ENCODE measurements around the gene ARHGAP10.

Gene ARHGAP10

DNA sequence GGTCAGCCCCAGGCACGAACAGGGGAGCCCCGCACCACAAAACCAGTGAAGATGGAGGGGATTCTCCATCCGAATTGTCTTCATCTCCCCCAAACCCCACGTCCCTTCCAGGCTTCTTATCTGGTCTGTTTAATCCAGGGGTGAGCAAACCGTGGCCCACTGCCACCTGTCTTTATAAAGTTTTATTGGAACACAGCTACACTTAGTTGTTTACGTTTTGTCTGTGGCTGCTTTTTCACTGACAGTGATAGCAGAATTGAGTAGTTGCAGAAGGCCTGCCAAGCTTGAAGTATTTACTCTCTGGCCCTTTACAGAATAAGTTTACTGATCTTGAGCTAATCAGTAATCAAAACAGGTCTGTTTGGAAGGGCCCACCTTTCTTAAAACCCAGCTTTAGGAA is 324.0 kb downstream of the ARHGAP10 start:
- DNase-seq, result no peak

GRCh38 chr4:148056879-148057278 is 325.0 kb downstream of the ARHGAP10 start:
- no peak for DNase-seq

- DNase-seq, result no peak
Measured at GRCh38 chr4:148057516-148057915, 325.6 kb downstream of the ARHGAP10 start.

GRCh38 chr4:148057984-148058859 is 326.3 kb downstream of the ARHGAP10 start:
- DNase-seq, result no peak

DNA sequence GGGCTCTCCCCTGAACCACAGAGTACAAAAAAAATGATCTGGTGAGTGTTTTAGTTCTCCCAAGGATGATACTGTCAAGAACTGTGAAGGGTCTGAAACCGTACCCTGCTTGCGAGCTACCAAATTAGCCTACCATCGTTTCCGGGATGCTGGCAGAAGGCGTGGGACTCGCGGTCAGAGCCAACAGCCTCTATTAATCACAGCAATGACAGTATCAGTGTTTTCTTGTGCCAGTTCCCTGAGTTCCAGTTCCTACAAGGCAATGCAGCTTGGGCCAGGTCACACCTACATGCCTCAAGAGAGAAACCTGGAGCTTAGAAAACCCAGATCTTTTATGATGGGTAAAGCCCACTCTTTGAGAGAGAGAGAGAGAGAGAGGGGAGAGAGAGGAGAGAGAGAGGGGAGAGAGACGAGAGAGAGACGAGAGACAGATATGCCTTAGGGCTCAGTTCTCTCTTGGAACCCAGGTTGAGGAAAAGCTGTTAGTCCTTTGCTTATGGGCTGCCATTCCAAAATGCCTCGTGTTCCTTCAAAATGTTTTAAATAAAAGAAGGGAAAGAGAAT is 327.8 kb downstream of the ARHGAP10 start:
- DNase-seq, result no peak

DNA sequence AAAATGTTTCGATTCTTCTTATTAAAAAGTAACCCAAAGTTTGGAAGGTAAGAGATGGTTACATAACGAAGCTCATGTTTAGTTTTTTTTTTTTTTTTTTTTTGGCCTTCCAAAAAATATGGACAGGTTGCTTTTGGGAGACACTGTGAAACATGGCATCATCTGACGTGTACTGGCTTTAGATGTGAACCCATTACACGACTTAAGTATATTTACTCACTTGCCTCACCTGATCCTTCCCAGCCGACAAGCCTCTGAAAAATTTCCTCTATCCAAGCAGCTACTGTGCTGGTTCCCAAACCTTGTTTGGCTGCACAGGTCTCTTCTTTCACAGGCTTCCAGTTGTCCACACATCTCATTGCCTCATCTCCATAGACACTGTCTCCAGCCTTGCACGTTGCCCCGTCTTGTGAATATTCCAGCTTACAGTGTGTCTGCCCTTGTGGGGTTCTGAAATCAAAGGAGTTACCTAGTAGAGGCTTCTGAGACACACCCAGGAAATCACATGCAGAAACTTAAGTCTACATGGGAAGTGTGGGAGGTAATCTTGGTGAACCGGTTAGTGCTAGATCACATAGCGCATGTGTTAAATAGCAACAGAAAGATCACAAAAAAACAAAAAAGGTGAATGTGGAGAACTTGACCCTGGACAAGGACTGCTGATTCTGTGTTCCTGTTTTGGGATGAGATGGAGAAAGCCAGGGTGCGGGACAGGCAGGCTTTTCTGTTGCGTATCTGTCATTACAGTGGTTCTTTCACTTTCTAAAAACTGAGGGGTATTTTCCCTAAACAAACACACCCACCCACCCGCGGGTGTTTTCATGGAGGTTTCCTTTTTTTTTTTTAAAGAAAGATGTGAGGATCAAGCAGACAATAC is 328.6 kb downstream of the ARHGAP10 start:
- no peak for DNase-seq

GRCh38 chr4:148061141-148061481 is 329.2 kb downstream of the ARHGAP10 start:
- DNase-seq, result no peak

DNA sequence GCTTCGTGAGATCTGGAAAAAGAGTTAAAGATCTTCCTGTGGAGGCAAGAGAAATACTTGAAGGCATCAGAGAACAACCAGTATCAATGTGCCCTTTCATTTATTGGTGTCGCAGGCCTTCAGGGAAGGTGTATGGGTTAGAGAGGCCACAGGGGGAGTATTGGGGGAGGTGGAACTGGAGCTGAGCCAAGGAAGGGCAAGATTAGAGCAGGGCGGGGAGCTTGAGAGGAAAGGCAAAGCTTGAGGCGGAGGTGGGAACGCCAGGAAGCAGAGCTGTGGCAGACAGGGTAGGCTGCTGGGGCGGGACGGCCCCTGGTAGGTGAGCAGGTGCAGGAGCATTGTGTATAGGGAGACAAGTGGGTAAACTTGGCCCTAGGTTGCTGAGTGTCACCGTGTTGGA is 329.9 kb downstream of the ARHGAP10 start:
- DNase-seq, result no peak

DNA sequence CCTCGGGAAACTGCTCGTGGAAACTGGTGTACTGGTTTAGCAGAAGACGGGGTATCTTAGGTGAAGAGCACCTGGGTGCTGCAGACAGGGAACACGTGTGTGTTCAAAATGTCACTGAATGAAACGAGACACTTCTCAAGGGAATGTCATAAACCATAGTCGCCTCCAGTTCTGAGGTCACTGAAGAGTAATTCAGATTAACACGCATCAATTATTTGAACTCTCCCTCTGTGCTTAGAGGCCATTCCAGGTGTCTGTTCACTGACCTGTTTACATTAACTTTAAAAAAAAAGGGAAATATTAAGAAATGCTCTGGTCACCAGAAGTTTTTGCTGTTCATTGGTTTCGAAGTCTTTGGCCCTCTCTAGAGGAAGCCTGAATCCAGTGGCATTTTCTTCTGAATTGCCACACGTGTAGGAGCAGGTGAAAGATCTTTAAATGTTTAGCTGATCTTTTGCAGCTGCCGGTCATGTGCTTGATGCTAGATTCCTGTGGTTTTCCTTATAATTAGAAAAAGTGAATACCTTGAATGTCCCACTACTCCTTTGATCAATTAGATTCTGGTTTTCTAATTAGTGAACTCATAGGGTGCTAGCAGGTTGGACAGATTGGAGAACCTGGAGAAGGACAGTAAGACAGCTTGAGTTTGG is 330.5 kb downstream of the ARHGAP10 start:
- DNase-seq, result no peak

- DNase-seq, result no peak
Measured at GRCh38 chr4:148064451-148064850, 332.6 kb downstream of the ARHGAP10 start.

- DNase-seq, result no peak
Measured at GRCh38 chr4:148065075-148065474, 333.2 kb downstream of the ARHGAP10 start.

DNA sequence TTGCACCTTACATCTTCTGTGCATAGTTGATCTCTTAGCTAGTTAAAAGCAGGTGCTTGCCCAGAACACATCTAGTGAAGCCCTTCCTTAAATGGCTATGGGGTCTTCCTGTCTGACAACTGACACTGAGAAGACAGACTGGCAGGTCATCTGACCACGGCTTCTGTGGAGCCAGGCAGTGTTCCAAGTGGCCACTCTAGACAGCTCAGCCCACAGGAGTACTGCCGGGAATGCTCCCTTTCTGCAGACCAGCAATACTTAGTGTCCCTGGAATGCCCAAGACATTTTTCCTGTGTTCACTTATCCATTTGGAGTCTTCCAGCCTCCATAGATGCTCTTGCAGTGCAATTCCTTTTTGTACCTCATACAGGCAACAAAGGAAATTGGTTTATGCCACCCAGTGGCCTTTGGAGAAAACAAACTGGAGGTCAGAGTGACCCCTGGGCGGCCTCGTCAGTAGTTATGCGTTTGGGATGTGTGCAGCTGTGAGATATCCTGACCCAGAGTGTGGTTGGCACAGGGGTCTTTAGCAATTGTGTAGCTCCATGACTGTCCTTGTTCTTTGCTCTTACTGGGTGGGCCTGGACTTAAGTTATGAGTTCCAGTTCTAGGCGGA is 335.5 kb downstream of the ARHGAP10 start:
- DNase-seq, result no peak

GRCh38 chr4:148068065-148068911 is 336.4 kb downstream of the ARHGAP10 start:
- no peak for DNase-seq

DNA sequence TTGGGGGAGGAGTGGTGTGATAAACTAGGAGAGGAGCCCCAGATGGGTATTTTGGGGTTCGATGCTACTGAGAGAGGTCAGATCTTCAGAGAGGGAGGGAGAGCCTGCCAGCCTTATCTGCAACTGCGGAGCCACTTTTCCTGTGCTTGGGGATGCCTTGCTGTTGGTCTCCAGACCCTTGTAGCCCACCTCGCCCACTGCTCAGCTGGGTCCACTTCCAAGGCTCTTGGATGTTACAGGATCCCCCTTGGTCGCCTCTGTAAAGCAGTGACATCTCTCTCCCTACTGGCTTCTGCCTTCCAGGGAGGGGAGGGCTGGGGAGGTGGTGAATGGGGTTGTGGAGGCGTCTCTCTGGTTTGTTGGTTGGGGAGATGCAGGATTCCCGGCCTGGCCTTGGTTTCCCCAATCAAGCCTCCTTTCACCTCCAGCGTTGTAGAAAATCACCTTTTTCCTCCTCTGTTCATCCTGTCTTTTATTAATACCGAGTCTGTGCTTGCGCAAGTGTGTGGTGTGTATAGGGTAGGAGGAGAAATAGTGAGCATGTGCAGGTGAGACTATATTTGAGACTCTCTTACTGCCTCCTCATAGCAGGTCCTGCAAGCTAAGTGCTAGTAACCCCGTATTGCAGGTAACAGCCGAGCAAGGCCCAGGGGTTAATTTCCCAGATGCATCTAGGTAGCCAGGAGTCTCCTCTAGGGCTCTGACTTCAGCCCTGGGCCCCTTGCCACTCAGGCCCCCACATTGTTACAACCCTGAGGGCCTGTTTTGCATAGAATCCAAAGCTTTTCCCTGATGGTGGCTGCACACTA is 337.4 kb downstream of the ARHGAP10 start:
- no peak for DNase-seq

DNA sequence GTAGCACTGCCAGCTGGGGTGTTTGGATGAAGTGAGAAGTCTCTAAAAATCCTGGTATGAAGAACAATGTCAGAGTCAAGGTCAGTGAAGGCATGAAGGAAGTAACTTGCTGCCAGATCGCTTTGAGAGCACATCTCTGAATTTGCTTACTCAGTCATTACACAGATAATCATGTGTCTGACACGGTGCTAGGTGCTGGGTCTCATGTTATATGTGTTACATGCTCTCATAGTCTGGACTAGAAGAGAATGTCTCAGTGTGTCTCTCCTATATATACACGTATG is 337.9 kb downstream of the ARHGAP10 start:
- no peak for DNase-seq

GRCh38 chr4:148071009-148071408 is 339.1 kb downstream of the ARHGAP10 start:
- no peak for DNase-seq

GRCh38 chr4:148072789-148073188 is 340.9 kb downstream of the ARHGAP10 start:
- DNase-seq, result no peak

- DNase-seq, result no peak
Measured at GRCh38 chr4:148073349-148073748, 341.5 kb downstream of the ARHGAP10 start.

GRCh38 chr4:148074462-148074861 is 342.6 kb downstream of the ARHGAP10 start:
- no peak for DNase-seq

DNA sequence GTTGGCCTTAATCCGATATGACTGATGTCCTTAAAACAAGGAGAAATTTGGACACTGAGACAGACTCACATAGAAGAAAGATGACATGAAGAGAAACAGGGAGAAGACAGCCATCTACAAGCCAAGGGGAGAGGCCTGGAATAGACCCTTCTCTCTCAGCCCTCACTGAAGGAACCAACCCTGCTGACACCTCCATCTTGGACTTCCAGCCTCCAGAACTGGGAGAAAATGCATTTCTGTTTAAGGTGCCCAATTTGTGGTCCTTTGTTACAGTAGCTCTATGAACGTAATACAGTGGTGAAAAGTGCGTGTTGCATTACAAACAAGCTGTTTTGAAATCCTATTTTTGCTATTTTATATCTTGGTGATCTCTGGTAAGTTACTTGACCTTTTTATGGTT is 343.6 kb downstream of the ARHGAP10 start:
- DNase-seq, result no peak

DNA sequence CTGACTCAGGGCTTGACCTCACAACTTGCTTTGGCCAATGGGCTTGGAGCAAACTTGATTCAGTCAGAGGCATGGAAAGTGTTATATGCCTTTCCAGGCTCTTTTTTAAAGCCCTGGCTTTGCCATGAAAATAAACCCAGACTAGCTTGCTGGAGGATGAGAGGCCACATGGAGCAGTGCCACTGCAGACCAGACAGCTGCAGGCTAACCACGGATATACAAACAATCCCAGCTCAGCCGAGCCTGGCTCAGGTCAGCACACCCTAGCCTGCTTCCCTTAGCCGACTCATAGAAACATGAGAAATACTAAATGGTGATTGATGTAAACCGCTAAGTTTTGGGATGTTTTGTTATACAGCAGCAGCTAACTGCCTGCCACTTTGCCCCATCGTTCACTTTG is 345.1 kb downstream of the ARHGAP10 start:
- DNase-seq, result no peak
